Fibroblast of peridontal ligament (primary cell): Measurements from ENCODE around the gene PSEN2.

Experiments
- DNase-seq: peaks from one replicate; pipeline ENCODE4 v3.0.0-alpha.2; 2010; ENCODE audit errors: extremely low read depth

The PSEN2 gene

DNA sequence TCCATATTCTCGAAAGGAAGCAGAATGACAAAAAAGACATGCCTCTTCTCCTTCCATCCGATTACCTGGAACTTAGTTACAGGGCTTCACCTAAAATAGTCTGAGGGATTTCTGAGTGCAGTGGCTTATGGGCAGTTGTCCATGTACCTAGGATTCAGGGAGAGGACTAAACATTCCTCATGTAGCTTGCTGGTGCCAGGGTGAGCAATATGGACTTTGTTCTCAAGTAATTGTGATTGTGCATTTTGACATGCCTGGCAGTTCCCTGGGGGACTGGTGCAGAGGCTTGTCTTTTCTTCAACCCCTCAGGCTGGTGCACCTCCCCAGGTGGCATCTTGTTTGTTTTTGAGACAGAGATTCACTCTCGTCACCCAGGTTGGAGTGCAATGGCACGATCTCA lies 6.1 kb upstream of the PSEN2 start:
- no peak for DNase-seq

DNA sequence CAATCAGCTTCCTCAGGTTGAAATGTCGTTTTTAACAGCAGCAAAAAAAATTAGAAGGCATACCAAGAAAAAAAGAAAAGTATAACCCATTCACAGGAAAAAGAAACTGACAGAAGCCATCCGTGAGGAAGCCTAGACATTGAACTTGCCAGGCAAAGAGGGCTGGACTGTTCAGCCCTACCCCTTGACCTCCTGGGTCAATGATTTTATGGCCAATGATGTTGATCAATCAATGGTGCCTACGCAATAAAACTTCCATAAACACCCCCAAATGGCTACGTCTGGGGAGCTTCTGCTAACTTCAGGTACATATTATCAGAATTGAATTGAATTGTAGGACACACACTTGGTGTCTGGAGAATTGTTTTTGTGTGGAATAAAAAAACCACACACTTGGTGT lies 4.8 kb upstream of the PSEN2 start:
- DNase-seq: no peak

DNA sequence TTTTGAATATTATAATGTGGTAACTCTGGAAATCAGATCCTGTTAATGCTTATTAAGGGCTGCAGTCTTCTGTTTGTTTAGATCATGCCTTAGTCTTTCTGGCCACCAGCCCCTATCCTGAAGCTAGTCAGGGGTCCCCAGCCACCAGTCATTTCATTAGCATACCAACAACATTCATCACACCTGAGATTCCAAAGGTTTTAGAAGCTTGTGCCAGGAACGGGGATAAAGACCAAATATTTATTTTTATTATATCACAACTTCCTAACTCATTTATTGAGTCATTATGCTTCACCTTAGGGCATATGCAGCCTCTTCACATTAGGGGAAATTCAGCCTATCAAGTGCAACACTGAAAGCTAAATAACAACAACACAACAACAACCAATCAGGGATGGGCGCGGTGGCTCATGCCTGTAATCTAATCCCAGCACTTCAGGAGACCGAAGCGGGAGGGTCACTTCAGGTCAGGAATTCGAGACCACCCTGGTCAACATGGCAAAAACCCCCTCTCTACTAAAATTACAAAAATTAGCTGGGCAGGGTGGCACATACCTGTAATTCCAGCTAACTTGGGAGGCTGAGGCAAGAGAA lies 2.9 kb upstream of the PSEN2 start:
- no peak for DNase-seq

DNA sequence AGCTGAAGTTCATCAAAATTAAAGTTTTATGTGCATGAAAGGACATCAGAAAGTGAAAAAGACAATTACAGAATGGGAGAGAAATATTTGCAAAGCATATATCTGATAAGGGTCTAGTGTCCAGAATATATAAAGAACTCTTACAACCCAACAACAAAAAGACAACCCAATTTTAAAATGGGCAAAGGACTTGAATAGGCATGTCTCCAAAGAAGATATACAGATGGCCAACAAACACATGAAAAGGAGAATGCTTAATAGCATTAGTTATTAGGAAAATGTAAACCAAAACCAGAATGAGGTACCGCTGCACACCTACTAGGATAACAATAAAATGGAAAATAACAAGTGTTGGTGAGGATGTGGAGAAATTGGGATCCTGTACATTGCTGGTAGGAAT lies 1.7 kb upstream of the PSEN2 start:
- DNase-seq: no peak

DNA sequence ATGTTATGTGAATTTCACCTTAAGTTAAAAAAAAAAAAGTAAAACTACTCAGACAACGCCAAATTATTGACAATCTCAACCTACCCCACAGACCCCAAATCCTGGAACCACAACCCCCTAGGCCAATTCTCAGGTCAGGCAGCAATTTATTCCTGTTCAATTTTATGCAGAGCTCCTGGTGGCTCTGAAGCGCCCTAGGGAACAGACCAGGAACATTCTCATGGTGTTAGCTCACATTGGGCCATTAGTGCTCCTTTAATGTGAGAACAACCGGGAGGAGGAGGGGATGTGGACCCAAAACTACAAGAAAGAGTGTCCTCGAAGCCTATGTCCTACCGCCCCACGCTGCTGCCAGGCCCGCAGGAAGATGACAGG lies 403 bp upstream of the PSEN2 start:
- peak; percentile 16 for DNase-seq

DNA sequence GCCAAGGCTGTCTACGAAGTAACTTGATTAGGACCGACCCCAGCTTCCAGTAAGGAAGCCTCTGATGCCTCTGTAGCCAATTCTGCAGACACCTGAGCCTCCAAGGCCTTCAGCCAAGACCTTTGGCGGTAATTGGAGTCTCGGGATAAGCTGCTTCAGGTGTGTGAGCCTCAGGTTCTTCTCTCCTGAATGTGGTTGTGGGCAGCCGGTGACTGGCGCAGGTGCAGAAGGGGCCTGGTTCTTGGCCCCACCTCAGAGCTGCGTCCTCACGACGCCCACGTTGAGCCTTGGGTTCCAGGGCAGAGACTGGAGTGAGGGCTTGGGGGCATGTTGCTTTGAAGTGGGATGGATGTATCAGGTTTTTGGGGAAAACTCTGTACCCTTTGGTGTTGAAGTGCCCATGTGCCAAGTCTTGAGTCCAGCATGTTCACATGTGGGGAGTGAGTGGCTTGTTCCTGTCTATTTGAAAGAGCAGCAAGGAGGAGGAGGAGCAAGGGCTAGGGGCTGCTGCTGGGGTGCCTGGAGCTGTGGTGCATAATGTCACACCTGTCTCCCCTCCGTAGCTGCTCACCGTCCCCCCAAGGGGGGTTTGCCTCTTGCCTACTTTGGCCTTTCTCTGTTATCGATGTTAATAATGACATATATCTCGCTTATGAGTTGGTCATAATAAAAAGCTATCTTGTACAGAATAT lies 1.4 kb downstream of the PSEN2 start:
- no peak for DNase-seq

DNA sequence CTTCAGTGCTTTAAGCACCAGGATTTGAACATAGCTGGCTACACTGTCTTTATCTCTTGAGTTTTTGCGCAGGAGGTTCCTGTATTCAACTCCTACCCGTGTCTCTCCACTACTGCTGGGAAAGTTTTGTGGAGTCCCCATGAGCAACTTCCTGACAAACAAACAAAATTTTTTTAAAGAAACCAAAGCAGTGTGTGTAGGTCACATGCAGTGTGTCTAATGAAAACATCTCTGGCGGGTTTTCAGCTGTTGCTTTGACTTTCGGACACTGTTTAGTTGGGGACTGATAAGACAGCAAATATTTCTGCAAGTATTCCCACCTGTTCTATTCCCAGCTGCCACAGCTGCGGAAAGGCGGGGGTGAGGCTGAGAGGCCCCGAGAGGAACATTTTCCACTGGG lies 2.0 kb downstream of the PSEN2 start:
- no peak for DNase-seq

DNA sequence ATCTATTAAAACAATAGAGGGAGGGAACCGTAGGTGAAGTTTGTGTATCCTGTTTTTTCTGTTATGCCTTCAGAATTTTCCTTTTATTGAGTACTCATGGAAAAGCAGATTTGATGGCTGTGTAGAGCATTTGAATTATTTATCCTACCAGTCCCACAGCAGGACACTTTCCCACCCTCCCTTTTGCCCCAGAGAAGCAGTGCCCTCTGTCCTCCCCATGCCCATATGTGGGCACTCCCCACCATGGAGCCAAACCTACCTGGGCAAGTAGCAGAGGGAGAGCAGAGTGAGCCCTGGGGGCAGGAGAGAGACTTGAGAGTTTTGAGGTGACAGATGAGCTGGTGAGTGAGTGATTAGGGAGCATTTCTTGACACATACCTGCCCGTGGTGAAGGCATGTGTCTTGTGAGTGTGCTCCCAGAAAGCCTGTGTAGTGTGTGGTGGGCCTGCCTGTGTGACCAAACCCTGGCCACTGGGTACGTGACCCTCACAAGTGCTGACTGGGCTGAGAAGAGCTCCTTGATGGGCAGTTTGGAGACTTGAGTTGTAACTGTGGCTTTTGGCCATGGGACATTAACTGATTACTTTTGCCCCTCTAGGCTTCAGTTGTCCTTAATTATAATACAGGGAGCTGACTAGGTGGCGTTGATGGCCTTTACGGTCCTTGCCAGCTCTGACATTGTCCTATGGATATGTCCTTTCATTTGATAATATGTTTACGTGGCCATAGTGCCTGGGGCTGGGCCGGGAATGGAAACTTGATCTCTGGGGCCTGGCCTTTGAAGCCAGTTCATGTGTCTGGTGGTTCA lies 3.6 kb downstream of the PSEN2 start:
- DNase-seq: no peak

DNA sequence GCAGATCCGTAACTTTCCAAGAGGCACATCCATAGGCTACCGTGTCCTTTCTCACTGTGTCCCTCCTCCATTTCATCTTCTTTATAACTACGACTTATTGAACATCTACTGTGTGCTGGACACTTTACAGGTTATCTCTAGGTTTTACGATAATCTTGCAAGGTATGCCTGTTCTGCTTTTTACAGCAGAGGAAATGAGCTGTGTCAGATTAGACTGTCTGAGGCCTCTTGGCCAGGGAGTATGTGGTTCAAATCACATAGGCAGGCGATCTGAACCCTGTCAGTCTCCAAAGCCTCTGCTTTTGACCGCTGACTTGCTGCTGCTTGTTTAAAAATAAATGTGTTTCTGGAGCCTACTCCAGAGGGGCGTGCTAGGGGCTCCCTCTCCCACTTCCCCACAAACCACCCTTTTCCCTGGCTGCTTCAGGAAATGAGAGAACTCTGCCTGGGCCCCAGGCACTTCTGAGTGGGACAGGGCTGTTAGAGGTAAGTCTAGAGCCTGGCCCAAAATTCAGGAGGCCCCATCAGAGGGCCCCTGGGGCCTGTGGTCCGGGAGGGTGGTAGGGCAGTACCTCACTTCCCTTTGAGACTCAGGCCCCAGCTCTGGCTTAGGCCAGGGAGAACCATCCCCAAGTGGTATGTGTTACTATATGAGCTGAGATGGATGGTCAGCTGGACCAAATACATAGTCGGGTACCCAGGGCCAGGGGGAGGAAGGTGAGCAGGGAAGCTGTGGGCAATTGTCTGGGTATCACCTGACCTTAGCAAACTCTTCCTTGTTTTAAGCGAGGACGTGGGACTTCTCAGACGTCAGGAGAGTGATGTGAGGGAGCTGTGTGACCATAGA lies 4.4 kb downstream of the PSEN2 start:
- no peak for DNase-seq

DNA sequence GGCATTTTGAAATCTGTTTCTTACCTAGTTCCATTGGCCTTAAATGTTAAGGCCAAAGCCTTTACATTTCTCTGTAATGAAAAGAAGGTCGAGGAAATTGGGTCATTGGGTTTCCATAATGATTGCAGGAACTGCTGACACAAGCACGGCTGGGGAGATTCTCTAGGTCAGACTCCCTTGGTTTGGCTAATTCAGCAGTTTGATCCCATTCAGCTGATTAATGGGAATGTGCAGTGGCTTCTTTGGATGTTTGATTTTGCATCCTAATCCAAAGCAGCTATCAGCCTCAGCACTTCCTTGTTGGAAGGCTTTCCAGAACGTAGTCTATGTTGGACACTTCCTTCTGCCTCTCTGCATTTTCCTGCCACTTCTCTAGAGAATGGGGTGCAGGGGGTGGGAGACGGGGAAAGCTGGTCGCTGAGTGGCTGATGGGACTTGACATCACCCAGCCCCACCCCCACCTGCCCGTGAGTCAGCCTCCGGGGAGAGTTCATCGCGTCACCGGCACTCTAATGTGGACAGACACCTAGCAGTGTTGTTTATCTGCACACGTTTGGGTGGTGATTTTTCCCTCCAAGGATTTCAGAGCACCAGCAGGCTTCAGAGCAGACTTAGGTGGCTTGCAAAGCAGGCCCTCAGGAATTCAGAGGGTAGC lies 5.4 kb downstream of the PSEN2 start:
- DNase-seq: no peak

DNA sequence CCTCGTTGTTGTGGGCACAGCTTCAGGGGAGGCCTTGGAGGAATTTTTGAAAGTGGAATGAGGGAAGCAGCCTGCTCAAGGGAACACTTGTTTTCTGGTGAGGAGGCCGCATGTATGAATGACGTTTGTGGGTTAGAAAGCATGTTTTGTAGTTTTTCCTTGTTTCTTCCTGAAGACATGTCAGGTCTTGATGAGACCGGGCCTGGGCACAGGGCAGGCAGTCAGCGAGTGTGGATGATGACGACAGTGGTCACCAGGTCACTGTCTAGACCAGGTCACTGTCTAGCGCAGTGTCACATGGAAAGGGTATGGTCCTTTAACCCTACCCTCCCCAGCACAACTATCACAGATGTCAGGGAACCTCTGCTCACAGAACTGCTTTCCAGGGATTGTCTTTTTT lies 7.3 kb downstream of the PSEN2 start:
- no peak for DNase-seq

DNA sequence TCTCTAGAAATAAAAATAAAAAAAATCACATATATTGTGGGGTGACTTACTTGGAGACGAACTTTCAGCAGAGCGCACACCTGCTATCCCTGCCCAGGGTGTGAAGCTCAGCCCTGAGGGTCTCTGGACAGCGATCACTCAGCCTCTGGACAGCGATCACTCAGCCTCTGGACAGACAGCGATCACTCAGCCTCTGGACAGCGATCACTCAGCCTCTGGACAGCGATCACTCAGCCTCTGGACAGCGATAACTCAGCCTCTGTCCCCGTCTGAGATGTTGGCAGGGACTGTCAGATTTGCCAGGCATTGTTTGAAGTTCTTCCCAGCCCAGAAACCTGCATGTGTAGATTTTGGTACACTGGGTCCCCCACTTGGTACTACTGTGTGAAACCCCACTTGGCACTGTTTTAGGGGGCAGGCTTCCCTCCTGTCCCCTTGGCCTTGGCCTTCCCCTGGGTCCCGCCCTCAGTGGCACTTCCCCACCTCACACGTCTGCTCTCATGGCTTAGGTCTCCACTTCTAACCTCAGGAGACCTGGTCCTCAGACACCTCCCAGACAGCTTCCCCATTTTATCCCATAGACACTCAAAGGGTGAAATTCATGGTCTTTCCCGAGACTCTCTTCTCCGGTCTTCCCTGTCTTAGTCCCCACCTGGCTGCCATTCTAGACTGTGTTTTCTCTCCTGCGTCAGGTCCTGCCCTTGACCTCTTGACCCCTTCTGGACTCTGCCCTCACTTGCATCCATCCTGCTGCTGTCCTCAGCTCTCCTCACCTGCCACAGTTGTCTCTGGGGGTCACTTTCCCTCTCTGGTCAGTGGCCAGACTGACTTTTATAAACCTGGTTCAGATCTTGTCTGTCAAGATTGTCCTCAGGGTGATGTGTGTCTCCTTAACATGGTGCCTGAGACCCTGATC lies 10.2 kb downstream of the PSEN2 start:
- DNase-seq: no peak

DNA sequence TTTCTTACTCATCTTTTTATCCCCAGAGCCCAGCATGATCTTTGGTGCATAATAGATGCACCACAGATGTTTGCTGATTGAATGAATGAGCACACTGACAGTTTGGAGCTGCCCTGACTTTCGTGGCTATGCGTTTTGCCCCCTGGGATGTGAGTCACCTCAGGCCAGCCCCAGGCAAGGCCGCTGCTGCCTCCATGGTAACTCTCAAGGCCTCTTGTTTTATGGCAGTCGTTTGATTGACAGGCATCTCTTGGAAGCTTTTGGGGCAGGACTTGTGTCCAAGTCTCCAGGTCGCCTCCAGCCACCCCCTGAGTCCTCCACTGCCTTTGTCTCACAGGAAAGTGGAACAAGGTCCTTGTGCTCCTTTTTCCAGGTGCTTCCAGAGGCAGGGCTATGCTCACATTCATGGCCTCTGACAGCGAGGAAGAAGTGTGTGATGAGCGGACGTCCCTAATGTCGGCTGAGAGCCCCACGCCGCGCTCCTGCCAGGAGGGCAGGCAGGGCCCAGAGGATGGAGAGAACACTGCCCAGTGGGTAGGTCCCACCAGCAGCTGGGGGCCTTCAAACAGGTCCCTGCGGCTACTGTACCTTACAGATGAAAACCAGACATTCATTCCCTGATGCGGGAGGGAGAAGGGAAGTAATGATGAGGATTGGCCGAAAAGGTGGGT lies 11.2 kb downstream of the PSEN2 start:
- DNase-seq: no peak

DNA sequence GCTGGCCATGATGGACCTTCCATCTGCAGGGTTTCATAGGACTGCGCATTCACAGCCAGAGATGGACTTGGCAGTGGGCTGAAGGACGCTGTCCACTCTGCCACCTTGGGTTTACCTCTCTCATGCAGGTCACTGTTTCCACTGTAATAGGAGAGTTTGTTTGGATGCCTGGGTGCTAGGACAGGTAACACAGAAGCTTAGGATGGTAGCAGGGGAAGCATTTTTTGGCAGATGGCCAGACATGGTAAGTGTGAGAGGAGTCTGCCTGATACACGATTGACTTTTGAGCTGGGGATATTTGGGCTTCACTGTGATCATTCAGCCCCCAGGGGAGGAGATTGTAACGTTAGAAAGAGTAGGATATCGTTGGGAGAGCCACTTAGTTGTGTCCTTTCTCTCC lies 11.8 kb downstream of the PSEN2 start:
- DNase-seq: peak; percentile 27

DNA sequence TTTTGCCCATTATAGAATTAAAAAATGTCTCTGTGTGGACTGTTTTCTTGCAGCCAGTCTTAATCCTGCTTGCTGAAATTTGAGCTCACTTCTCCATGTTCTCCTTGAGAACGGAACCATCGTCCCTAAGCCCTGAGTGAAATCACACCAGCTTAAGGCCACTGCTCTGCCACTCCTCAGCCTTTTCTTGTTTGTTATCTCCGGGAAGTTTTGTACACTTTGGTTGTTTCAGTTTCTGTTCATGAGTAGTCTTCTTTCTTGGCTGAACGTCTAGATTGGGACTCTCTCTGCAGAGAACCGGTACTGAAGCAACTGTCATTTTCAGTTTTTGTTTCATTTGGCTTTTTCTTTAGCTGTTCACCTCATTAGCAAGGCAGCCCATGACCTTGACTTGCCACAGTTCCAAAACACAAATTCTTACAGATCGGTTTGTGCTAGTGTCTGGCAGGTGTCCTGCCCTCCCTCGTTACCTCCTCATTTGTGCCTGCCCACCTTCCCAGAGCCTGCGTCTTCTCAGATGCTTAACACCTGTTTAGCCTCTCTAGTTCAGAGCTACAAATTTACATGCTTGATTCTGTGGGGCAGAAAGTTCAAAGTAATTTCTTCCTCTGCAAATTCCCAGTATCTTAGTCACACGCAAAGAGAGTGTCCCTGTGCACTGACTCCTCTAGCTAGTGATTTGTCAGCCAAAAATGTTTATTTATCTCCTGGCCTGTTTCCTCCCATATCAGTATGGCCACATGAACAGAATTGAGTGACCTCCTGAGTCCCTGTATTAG lies 12.4 kb downstream of the PSEN2 start:
- DNase-seq: peak; percentile 62

DNA sequence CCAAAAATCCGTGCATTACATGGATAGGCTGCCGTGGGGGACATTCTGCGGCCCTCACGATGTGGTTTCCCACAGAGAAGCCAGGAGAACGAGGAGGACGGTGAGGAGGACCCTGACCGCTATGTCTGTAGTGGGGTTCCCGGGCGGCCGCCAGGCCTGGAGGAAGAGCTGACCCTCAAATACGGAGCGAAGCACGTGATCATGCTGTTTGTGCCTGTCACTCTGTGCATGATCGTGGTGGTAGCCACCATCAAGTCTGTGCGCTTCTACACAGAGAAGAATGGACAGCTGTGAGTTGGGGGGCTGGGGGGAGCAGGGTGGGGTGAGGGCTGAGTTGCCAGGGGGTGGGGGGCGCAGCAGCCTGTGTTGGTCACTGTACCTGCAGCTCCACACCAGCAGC lies 13.2 kb downstream of the PSEN2 start:
- DNase-seq: no peak

DNA sequence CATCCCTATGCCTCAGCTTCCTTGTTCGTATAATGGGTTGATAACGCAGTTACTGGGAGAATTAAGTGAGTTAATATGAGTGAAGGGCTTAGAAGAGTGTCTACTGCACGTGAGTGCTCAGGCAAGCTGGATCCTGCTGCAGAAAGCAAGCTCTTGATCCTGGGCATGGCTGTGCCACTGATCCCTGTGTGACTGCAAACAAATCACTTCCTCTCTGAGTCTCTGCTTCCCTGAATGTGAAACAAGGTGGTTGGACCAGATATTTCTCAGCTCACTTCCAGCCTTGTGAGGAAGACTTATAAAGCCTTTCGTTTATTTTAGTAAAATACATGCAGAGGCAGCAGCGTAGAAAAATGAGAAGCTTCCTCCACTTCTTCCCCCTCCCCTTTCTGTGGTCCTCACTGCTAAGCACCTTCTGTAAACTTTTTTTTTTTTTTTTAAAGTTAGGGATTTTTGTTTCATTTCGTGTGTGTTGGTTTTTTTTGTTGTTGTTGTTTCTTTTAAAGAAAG lies 13.8 kb downstream of the PSEN2 start:
- DNase-seq: no peak

DNA sequence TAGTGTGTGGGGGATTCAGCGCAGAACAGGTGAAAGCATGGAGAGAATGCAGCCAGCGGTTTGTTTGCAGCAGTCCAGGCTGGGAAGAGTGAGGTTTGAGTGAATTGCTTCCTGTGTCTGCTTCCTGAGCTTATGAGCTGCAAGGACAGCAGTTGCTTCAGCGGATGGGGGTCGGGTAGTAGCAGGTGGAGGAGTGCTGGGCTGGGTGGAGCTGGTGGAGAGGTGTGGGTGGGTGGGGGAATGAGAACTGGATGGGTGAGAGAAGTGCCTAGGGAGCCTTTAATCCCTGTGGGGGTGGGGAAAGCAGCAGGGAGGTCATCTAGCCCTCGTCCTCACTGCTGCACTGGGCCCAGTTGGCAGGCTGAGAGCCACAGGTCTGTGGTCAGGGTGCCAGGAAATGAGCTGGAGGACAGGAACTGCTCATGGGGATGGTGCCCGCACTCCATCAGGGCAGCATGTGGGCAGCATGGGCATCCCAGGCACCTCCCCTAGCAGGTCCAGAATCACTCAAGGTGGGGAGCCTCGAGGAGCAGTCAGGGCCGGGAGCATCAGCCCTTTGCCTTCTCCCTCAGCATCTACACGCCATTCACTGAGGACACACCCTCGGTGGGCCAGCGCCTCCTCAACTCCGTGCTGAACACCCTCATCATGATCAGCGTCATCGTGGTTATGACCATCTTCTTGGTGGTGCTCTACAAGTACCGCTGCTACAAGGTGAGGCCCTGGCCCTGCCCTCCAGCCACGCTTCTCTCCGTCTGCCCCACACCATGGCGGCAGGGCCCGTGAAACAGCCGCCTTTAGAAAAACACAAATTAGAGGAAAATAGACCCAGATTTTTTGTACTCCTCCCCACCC lies 14.8 kb downstream of the PSEN2 start:
- no peak for DNase-seq
